ENCODE results near the gene AK5.

The AK5 gene

GRCh38 chr1:77557053-77557452 lies 275.2 kb downstream of the AK5 start:
- DNase-seq (ENCODE audit: low read depth): no peak
- H3K4me3 ChIP-seq (replicated peaks; ENCODE audit: low read depth, low read length): no peak overlapping the region
- TF ChIP-seq CTCF (IDR thresholded peaks at IDR 0.05; ENCODE audit: low read length, missing control alignments): no peak

- DNase-seq (ENCODE audit: low read depth): no peak
- no peak for TF ChIP-seq CTCF (IDR thresholded peaks at IDR 0.05; ENCODE audit: low read length, missing control alignments)
- no peak overlapping the region for H3K4me3 ChIP-seq (replicated peaks; ENCODE audit: low read depth, low read length)
Observed at GRCh38 chr1:77558591-77559164, 276.9 kb downstream of the AK5 start.

GRCh38 chr1:77560741-77561140 lies 278.9 kb downstream of the AK5 start:
- no peak for TF ChIP-seq CTCF (IDR thresholded peaks at IDR 0.05; ENCODE audit: low read length, missing control alignments)
- DNase-seq (ENCODE audit: low read depth): no peak
- no peak overlapping the region for H3K4me3 ChIP-seq (replicated peaks; ENCODE audit: low read depth, low read length)

GRCh38 chr1:77562596-77563150 lies 280.9 kb downstream of the AK5 start:
- no peak overlapping the region for H3K4me3 ChIP-seq (replicated peaks; ENCODE audit: low read depth, low read length)
- no peak for TF ChIP-seq CTCF (IDR thresholded peaks at IDR 0.05; ENCODE audit: low read length, missing control alignments)
- no peak for DNase-seq (ENCODE audit: low read depth)

GRCh38 chr1:77565321-77565720 lies 283.5 kb downstream of the AK5 start:
- no peak for DNase-seq (ENCODE audit: low read depth)
- TF ChIP-seq CTCF (IDR thresholded peaks at IDR 0.05; ENCODE audit: low read length, missing control alignments): no peak

GRCh38 chr1:77571642-77572041 lies 289.8 kb downstream of the AK5 start:
- TF ChIP-seq CTCF (IDR thresholded peaks at IDR 0.05; ENCODE audit: low read length, missing control alignments): no peak
- no peak for DNase-seq (ENCODE audit: low read depth)
- no peak overlapping the region for H3K4me3 ChIP-seq (replicated peaks; ENCODE audit: low read depth, low read length)

More at GRCh38 chr1:77565321-77565720, 283.5 kb downstream of the AK5 start:
- no peak overlapping the region for H3K4me3 ChIP-seq (replicated peaks; ENCODE audit: low read depth, low read length)

- no peak for TF ChIP-seq CTCF (IDR thresholded peaks at IDR 0.05; ENCODE audit: low read length, missing control alignments)
- DNase-seq (ENCODE audit: low read depth): no peak
- H3K4me3 ChIP-seq (replicated peaks; ENCODE audit: low read depth, low read length): no peak overlapping the region
Observed at GRCh38 chr1:77579547-77579946, 297.7 kb downstream of the AK5 start.
